Activated CD4-positive, alpha-beta T cell treated with anti-CD3 and anti-CD28 coated beads, Interleukin-2, amount 50 U/mL, for 16 hours (primary cell): ENCODE results near the gene MLPH.

Source experiments
- DNase-seq: peaks from one replicate; pipeline ENCODE4 v3.0.0-alpha.2; 2020

Gene MLPH

GRCh38 chr2:237549216-237549615 is 62.2 kb downstream of the MLPH start:
- DNase-seq, result no peak

GRCh38 chr2:237549643-237550415 is 62.8 kb downstream of the MLPH start:
- DNase-seq, result no peak

GRCh38 chr2:237551071-237551574 is 64.1 kb downstream of the MLPH start:
- DNase-seq, result no peak

DNA sequence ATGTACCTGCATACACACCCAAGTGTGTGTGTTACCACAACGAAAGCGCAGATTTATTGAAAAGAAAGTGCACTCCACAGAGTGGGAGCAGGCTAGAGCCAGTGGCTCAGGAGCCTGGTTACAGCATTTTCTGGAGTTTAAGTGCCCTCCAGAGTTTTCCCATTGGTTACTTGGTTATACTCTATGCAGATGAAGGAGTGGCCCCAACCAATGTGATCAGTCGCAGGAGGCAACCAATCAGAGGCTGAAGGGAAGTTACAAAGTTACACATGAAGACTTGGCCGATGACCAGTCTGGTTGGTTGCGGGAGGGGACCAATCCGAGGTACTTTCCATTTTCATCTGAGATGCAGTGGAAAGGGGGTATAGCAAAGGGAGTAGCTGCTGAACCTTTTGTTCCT is 65.9 kb downstream of the MLPH start:
- no peak for DNase-seq

DNA sequence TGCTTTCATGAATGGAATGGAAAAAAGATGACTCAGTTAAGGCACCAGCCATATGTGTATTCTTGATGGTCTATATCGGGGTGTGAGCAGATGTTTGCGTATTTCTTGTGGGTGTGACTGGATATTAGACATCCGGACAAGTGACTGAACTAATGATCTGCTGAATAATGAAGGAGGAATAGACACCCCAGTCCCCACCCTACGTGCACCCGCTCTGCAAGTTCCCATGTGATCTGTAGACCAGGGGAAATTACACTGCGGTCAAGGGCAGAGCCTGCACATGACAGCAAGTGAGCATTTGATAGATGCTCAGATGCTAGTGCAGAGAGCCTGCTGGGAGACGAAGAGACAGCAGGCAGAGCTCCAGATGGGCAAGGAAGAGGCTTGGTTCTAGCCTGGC is 66.9 kb downstream of the MLPH start:
- DNase-seq, result no peak

DNA sequence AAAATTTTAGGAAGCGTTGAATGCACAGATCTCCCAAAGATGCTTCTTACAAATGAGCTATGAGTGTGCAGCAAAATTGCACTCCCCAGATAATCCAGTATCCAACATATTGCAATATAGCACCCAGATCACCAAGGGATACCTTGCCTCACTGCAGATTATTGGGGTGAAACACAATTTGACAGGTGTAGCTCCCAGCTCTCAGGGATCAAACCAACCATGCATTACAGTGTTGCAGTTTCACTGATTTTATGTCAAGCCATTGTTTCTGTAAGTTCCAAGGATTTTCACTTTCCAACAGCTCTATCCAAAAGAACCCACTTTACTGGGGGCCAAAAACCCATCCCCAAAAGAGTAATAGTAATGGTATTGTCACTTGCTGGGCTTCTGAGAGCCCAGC is 68.5 kb downstream of the MLPH start:
- no peak for DNase-seq

DNA sequence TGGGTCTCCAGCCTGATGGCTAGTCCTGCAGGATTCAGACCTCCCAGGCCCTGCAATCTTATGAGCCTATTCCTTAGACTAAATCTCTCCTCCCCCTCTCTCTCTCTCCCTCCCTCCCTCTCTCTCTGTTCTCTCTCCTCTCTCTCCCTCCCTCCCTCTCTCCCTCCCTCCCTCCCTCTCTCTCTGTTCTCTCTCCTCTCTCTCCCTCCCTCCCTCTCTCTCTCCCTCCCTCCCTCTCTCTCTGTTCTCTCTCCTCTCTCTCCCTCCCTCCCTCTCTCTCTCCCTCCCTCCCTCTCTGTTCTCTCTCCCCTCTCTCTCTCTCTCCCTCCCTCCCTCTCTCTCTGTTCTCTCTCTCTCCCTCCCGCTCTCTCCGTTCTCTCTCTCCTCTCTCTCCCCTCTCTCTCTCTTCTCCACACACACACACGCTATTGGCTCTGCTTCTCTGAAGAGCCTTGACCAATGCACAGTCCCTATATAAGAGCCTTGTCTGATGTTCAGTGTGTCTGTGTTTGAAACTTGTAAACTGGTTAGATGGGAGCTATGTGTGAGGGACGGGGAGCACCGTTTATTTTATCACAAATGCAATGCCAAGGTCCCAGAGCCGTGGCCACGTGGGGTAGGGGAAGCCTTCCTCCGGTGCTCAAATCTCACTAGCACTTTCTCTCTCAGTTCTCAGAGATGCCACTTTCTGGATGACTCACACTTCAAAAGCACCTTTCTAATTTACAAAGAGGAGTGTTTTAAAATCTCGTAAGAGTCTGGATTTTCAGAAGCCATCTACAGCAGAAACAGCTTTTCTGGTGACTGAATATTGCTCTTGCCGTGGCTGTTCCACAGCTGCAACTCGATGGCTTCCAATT is 70.0 kb downstream of the MLPH start:
- DNase-seq, result peak; percentile 81

DNA sequence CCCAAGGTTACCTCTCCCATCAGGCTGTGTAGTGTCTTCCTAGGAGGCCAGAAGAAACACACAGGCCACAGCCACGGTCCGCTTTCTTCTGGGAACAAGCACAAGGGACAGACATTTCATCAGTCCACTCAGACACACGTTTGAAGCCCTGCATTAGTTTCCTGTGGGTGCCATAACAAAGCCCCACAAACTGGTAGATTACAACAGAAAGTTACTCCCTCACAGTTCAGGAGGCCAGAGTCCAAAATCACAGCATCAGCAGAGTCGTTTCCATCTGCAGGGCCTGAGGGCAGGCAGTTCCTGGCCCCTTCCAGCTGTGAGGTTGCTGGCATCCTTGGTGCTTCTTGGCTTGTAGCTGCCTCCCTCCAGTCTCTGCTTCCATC is 70.6 kb downstream of the MLPH start:
- DNase-seq, result no peak

- no peak for DNase-seq
These were observed 72.0 kb downstream of the MLPH start for GRCh38 chr2:237558961-237559641.

DNA sequence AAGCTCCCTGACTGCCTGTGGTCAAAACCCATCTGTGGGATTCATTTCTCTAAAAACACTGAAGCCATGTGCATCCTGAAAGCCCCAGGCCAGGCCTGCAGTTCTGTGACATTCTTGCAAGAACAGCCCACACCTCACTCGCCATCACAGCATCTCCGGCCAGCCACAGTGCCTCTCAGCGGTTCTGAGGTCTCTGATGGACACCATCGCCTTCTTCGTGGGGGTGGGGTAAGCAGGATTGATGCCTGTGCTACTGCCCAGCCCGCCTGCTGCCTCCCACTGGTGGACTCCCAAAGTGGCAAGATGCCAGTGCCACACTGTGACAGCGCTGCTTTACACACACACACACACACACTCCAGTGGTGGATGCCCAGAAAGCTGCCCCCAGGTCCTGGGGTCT is 74.2 kb downstream of the MLPH start:
- no peak for DNase-seq

DNA sequence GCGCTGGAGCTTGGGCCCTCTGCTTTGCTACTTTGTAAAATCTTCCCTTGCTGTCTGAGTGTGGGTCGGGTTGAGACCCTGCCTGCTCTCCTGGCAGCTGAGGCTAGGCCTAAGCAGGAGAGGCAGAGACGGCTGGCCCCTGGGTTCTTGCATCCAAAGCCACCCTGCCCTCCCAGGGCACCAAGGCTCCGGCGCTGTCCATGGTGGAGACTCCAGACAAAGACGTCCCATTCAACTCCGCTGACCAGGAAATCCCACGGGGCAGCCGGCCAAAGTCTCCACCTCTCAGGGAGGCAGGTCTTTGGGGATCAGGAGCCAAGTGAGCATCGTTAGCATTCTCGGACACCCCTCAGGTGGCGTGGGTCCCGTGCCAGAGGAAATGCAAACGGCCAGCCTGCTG is 76.8 kb downstream of the MLPH start:
- no peak for DNase-seq

DNA sequence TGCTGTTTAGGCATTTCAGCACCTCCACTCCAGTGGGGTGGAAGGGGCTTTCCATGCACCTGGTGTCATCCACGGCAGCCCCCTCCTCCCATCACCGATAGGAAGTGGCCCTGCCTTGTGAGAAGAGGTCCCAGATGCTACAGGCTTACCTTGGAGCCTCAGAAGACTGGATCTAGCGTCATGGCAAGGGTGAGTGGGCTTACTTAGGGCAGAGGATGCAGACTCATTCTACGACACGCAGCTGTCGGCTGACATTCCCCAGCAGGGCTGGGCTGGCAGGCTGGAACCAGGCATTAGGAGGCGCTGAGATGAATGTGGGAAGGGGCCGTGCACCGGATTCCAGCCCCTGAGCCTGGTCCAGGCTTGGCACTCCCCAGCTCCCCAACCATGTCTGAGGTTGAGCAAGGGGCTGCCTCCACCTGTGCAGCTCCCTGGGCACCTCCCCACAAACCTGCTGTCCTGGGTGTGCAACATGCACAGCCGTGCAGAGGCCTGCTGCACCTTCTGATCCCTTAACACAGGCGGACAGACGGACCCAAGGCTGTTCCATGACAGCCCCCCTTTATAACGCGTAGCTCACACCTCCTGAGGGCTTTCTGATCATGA is 77.6 kb downstream of the MLPH start:
- no peak for DNase-seq

DNA sequence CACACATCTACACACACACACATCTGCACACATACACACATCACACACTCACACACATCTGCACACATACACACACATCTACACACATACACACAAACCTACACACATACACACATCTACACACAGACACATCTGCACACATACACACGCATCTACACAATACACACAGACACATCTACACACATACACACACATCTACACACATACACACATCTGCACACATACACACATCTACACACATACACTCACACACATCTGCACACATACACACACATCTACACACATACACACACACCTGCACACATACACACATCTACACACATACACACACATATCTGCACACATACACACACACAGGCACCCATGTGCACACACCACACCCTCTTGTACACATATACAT is 78.9 kb downstream of the MLPH start:
- no peak for DNase-seq

DNA sequence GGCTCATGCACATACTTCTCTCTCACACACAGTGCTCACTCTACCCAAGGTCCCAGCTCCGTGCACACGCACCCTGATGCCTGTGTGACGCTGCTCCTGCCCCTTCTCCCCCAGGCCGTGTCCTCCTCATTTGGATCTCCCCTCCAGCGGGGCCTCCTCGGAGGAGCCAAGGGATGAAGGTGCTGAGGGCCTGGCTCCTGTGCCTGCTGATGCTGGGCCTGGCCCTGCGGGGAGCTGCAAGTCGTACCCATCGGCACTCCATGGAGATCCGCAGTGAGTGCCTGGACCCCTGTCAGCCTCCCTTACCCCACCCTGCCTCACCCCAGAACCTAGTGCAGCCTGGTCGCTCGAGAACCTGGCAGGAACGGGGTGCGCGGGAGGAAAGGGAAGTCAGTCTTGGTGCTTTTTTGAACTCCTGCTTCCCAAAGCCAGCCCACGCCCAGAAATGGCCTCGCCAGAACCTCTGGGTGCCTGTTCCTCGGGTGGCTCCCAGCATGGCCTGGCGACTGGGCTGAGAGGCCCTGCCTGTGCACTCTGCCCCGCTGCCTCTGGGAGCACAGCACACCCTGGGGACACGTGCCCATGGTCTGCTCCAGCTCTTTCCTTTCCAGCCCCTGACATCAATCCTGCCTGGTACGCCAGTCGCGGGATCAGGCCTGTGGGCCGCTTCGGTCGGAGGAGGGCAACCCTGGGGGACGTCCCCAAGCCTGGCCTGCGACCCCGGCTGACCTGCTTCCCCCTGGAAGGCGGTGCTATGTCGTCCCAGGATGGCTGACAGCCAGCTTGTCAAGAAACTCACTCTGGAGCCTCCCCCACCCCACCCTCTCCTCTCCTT is 79.6 kb downstream of the MLPH start, which contains the start of gene PRLH:
Gene PRLH, plus strand, starts transcription at position 174 of the 835 bp plus-strand sequence. Its CDS starts 0 bp downstream, at position 174.
- no peak for DNase-seq

- DNase-seq, result no peak
These were observed 80.4 kb downstream of the MLPH start for GRCh38 chr2:237567276-237568029.

DNA sequence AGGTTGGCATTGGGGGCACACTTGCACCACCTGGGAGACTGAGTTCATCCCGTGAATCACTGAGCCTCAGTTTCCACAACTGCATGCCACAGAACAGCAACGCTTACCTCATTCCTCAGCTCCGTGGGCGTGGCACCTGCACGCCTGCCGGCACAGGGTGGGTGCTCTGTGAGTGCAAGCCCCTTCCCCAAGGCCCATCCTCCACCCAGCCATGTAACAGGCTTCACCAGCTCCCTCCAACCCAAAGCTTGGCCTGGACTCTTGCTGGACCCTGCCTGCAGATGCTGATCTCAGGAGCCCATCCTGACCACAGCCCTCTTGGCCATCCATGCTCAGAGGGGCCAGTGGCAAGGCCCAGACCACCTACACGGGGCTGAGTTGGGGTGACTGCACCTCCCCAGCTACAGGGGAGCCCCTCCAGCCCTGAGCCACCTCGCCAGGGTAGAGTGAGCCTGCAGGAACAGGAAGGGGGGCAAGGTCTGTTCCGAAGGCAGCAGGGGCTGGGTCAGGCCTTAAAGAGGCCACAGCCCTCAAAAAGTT is 81.1 kb downstream of the MLPH start:
- no peak for DNase-seq

DNA sequence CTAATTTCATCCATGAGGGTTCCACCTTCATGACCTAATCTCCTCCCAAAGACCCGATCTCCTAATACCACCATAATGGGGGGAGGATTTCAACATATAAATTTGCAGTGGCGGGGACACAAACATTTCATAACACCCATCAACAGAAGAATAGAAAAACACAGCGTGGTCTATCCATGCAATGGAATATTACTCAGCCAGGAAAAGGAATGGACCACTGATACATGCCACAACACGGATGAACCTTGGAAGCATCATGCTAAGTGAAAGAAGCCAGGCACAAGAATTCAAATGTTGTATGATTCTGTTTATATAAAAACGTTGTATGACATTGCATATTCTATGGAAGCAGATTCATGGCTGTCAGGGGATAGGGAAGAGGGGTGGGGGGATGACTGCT is 82.0 kb downstream of the MLPH start:
- DNase-seq, result no peak

DNA sequence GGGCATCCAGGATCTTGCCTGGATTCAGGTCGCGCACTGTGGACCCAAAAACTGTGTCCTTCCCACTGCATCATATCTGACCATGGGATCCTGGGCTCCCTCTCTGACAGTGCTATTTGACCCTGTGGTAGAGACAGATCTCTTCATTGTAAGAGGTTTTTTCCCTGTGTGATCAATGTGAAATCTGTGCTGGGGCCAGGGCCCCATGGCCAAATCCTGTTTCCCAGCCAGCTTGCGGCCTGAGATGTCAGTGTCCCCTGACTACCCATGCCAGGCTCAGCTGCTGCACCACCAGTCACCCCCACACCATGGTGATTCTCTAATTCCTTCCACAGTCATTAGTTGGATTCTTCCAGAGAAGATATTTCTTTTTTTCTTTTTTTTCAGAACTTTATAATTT is 82.8 kb downstream of the MLPH start:
- no peak for DNase-seq

GRCh38 chr2:237570776-237571335 is 83.8 kb downstream of the MLPH start:
- no peak for DNase-seq

DNA sequence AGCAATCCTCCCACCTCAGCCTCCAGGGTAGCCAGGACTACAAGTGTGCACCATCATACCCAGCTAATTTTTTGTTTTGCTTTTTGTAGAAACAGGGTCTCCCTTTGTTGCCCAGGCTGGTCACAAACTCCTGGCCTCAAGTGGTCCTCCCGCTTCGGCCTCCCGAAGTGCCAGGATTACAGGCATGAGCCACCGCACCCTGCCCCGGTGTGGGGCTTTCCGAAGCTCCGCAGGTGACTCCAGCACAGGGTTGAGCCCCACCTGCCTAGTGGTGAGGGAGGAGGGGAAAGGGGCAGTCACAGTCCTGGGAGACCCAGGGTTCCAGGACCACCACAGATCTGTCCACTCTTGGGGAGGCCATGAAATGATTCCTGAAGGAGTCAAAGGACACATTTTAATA is 84.5 kb downstream of the MLPH start:
- DNase-seq, result no peak
